NT2/D1 (cell line): ENCODE results near the gene MATN1.
A peak's percentile ranks its signal among the peaks of the same experiment; 100 is the strongest.

ENCODE experiments used
- DNase-seq: peaks from one replicate; pipeline ENCODE4 v3.0.0-alpha.2; 2011; ENCODE audit warnings: low read depth, low spot score
- H3K27me3 ChIP-seq: 2 replicates; pipeline ENCODE4 v1.6.0; 2011; ENCODE audit warnings: mild to moderate bottlenecking; ENCODE audit not compliant: insufficient read length, insufficient read depth
- H3K36me3 ChIP-seq: 2 replicates; pipeline ENCODE4 v1.6.1; 2011; ENCODE audit warnings: mild to moderate bottlenecking, low read length, mixed read lengths; ENCODE audit not compliant: insufficient read depth, insufficient read length
- H3K4me1 ChIP-seq: 2 replicates; pipeline ENCODE4 v1.5.1; 2011; ENCODE audit not compliant: insufficient read depth, insufficient read length
- H3K4me3 ChIP-seq: 2 replicates; pipeline ENCODE4 v1.5.1; 2011; ENCODE audit warnings: low read depth; ENCODE audit not compliant: insufficient read length
- H3K9ac ChIP-seq: 2 replicates; pipeline ENCODE4 v1.6.0; 2011; ENCODE audit warnings: low read depth; ENCODE audit not compliant: insufficient read length
- H3K9me3 ChIP-seq: 2 replicates; pipeline ENCODE4 v1.5.1; 2011; ENCODE audit warnings: mild to moderate bottlenecking, low read length; ENCODE audit not compliant: insufficient read depth
- SUZ12 ChIP-seq: IDR thresholded peaks from 2 replicates; pipeline ENCODE4 v1.6.1; 2011; ENCODE audit not compliant: insufficient read length, insufficient read depth; ENCODE audit errors: extremely low read depth
- YY1 ChIP-seq: IDR thresholded peaks from 2 replicates; pipeline ENCODE4 v1.6.1; 2011; ENCODE audit not compliant: insufficient read length, insufficient read depth
- ZNF274 ChIP-seq: IDR thresholded peaks from 2 replicates; pipeline ENCODE4 v1.6.1; 2011; ENCODE audit warnings: mild to moderate bottlenecking, low read depth, low read length

The MATN1 gene

DNA sequence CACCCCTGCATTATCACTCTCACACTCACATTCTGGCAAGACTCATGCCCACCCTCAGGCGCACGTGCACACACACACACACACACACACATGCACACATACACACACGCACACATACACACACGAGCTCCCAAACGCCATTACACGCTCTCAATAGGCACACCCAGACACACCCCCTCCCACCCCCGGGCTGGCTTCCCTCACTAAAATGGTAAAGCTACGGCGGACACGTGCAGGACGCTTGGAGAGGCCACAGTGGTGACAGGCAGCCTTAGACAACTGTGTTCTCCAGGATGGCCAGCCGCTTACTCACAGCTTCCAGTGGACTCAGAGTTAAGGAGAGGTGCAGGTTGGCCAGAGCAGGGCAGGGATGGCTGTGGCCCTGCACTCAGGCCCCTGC is 10.1 kb downstream of the MATN1 start:
- Histone ChIP-seq H3K4me3 (no peak overlapping the region), H3K4me1 (peaks cover 4% of the 10 kb centered on the region), H3K27me3 (no peaks in the 10 kb centered on the region), H3K36me3 (no peaks in the 10 kb centered on the region), H3K9ac (no peak overlapping the region), H3K9me3 (peaks cover 15% of the 10 kb centered on the region)
- TF ChIP-seq SUZ12 (no peak), ZNF274 (no peak), YY1 (no peak)
- DNase-seq, result no peak

DNA sequence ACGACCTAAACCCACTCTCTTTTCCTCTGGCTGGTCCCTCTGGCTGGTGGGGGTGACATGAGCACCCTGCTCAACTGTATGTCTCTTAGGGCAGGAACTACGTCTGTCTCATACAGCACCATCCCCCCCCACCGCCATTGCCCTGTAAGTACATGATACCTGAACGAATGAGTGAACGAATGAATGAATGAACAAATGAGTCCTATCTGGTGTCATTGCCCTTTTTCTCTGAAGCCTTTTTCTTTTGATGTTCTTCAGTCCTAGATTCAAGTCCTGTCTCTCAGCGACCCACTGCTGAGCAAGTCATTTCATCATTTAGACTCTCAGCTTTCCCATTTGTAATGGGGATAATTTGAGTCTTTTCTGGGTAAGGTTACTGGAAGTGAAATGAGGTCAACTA is 10.8 kb downstream of the MATN1 start:
- Histone ChIP-seq H3K36me3 (no peaks in the 10 kb centered on the region), H3K4me3 (no peak overlapping the region), H3K9ac (no peak overlapping the region), H3K27me3 (no peaks in the 10 kb centered on the region), H3K4me1 (peaks cover 8% of the 10 kb centered on the region), H3K9me3 (peaks cover 15% of the 10 kb centered on the region)
- no peak for DNase-seq
- TF ChIP-seq ZNF274 (no peak), YY1 (no peak), SUZ12 (no peak)

DNA sequence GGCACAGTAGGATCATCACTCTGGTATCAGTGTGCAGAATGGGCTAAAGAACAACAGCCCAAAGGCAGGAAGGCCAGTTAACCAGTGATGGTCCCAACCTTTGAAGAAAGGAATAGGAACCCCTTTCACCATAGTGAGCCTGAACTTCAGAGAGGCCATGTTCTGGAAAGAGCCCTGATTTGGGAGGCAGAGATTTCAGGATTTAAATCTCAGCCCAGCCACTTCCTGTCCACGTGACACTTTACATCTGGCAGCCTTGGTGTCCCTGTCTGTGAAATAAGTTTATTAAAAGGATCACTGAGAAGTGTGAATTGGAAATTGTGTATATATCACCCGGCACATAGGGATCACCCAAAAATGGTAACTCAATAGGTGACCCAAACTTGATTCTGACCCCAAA is 13.0 kb downstream of the MATN1 start:
- Histone ChIP-seq H3K9me3 (peaks cover 7% of the 10 kb centered on the region), H3K4me3 (no peak overlapping the region), H3K9ac (no peak overlapping the region), H3K4me1 (peaks cover 9% of the 10 kb centered on the region), H3K36me3 (no peaks in the 10 kb centered on the region), H3K27me3 (no peaks in the 10 kb centered on the region)
- no peak for DNase-seq
- TF ChIP-seq ZNF274 (no peak), YY1 (no peak), SUZ12 (no peak)

DNA sequence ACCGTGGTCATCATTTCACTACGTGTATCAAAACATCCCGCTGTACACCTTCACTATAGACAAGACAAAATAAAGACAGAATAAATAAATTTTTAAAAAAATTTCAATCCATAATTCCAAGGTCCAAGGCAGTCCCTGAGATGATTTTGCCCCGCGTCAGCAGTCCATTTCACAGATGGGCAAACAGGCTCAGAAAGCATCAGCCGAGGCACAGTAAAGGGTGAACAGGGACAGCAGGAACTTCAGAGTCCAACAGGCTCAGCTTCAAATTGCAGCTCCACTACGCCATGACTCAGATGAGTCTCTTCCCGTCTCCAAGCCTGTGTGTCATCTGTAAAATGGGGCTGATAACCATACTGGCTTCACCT is 15.0 kb downstream of the MATN1 start:
- Histone ChIP-seq H3K9ac (no peak overlapping the region), H3K4me1 (peaks cover 6% of the 10 kb centered on the region), H3K9me3 (no peaks in the 10 kb centered on the region), H3K27me3 (no peaks in the 10 kb centered on the region), H3K36me3 (no peaks in the 10 kb centered on the region), H3K4me3 (no peak overlapping the region)
- no peak for DNase-seq
- TF ChIP-seq YY1 (no peak), ZNF274 (no peak), SUZ12 (no peak)

DNA sequence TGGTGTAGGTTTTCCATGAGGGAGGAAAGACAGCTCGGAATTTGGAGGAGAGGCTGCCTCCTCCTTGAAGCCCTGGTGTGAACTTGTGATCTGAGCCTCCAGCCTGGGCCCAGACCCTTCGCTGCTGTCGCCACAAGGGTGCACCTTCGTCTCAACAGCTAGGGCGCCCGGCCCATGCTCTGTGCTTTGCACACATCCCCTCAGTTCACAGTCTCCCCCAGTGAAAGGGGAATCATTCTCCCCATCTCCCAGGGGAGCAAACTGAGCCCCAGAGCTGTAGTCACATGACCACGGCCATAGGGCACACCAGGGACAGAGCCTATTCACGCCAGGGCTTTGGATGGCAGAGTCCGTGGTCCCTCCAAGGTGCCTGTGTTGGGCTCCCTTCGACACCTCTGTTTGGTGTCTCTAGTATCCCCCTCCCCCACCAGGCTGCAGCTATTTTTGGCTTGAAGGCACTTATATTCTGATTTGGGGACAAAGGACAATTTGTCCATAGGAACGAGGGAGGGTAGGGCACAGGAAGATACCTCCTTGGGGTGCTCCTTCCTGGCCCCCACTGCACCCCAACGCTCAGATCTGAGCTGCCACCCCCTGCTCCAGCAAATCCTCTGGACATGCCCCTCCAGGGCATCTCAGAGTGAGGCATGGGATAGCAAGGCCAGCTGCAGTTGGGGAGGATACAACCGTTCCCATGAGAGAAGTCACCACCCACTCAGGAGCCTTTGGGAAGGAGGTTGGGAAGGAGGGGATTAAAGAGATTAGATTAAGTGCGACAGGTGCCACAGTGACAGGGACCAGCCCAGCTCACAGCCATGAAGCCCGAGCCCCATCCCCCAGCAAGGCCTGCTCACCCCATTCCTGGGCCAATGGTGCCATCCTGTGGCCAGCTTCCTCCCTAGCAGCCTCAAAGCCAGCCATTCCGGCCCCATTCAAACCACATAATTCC is 15.7 kb downstream of the MATN1 start:
- Histone ChIP-seq H3K4me3 (no peak overlapping the region), H3K36me3 (no peaks in the 10 kb centered on the region), H3K9ac (no peak overlapping the region), H3K4me1 (peaks cover 5% of the 10 kb centered on the region), H3K27me3 (no peaks in the 10 kb centered on the region), H3K9me3 (no peaks in the 10 kb centered on the region)
- no peak for TF ChIP-seq YY1
- no peak for TF ChIP-seq SUZ12
- TF ChIP-seq ZNF274, result no peak
- DNase-seq, result peak; percentile 72

DNA sequence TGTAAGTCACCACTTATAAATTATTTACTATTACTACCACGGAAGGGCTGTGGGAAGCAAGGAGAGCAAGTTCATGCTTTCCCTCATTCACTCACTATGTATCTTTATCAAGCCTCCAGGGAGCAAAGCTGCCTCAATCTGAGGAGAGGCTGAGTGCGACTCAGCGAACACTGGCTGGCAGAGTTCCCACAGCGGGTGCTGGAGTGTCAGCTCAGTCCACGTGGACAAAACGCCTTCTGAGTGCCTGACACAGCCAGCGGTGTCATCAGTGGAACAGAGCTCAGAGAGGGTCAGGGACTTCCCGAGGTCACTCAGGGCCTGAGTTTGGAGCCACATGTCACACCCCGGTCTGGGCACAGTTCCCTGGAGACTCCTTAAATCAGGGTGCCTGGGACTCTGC is 16.9 kb downstream of the MATN1 start:
- DNase-seq, result no peak
- no peak for TF ChIP-seq SUZ12
- no peak overlapping the region for H3K9ac ChIP-seq

DNA sequence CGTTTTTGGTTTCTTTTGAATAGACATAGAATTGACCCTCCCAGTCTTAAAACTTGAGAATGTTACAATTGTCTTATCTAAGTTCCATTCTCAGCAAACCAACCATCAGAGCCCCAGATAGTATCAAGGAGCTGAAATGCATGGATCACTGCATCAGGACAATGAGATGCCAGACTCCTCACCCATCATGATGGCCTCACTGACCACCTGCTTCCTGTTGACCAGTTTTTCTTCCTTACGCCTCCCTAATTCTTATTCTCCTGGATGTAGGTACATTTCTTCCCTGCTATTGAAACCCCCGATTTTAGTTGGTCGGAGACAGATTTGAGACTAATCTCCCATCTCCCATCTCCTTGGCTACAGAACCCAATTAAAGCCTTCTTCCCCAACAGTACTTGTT is 17.7 kb downstream of the MATN1 start:
- Histone ChIP-seq H3K9me3 (no peaks in the 10 kb centered on the region), H3K27me3 (no peaks in the 10 kb centered on the region), H3K4me3 (no peak overlapping the region), H3K36me3 (no peaks in the 10 kb centered on the region), H3K9ac (no peak overlapping the region), H3K4me1 (peaks cover 7% of the 10 kb centered on the region)
- no peak for DNase-seq
- no peak for TF ChIP-seq YY1
- no peak for TF ChIP-seq ZNF274
- TF ChIP-seq SUZ12, result no peak

More for the DNA sequence above, 16.9 kb downstream of the MATN1 start:
- no peaks in the 10 kb centered on the region for H3K36me3 ChIP-seq
- no peaks in the 10 kb centered on the region for H3K27me3 ChIP-seq
- H3K9me3 ChIP-seq, result no peaks in the 10 kb centered on the region
- H3K4me3 ChIP-seq, result no peak overlapping the region
- H3K4me1 ChIP-seq, result peaks cover 5% of the 10 kb centered on the region
